Measurements from ENCODE around the gene PCTP.

The PCTP gene

DNA sequence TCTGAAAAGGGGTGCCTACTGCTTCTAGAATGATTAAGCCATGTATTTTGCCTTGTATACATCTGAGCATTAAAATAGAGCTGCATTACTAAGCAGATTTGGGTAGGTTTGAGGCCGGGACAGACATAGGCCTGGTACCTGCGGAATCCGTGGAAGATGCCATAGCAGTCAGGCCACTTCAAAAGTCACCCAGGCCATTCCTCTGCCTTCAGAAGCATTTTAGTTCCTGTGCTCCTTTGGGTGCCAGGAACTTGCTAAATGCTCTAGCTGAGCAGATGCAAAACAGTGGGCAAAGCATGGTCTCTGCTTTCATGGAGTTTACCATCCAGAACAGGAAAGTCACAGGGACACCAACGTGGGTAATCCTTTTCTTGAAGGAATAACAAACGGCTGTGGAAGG, 22.5 kb upstream of the PCTP start:
- DNase-seq = no peak

DNA sequence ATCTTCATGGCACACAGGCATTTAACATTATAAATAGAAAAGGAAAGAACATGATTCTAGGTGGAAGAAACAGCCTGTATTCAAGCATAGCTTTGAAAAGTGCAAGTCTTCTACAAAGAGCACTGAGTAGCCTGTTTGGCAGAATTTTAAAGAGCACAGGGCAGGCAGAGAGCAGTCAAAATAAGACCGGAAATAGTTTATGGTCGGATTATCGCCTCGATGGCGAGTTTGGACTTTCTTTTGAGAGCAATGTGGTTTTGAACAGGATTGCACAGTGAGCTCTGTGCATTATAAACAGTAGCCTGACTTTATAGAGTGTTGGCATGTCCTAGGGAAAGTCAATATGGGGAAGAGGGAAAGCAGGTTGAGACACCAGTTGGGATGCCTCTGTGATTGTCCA, 22.0 kb upstream of the PCTP start:
- no peak for DNase-seq

DNA sequence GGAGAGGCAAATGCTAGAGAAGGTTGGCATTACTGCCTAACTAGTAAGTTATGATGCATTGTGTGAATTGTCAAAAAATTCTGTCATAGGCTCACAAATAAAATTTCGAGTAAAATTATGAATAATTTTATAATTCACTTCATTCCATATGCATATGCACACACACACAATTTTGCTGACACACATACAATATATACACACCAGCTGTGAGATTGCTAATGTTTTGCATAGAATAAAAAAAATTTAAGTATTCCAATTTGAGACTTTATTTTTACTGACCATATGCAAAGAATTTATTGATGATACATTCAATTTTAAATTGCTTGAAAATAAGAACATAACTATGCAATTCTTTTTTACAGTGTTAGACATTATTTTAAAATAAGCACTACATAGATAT, 21.4 kb upstream of the PCTP start:
- no peak for DNase-seq

DNA sequence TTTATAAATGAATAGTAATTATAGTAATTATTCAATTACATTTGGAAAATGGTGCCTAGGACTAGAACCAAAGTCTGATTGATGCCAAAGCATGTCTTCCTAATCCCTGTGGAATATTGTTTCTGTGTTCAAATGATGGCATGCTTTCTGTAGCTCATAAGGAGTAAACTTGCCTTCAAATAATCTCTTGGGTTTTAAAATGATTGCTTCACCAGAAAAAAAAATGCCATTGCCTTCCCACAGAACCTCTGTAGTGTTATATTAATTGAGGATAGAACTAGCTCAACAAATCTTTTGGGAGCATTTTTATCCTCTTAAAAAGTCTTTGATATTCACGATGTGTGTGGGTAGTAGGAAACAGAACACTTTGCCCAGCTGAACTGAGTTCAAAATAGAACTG, 20.5 kb upstream of the PCTP start:
- DNase-seq = no peak

GRCh38 chr17:55730808-55731207, 20.0 kb upstream of the PCTP start:
- no peak for DNase-seq

GRCh38 chr17:55731586-55732250, 19.1 kb upstream of the PCTP start:
- peak in 1 of 2 donors; percentile 14 for DNase-seq

DNA sequence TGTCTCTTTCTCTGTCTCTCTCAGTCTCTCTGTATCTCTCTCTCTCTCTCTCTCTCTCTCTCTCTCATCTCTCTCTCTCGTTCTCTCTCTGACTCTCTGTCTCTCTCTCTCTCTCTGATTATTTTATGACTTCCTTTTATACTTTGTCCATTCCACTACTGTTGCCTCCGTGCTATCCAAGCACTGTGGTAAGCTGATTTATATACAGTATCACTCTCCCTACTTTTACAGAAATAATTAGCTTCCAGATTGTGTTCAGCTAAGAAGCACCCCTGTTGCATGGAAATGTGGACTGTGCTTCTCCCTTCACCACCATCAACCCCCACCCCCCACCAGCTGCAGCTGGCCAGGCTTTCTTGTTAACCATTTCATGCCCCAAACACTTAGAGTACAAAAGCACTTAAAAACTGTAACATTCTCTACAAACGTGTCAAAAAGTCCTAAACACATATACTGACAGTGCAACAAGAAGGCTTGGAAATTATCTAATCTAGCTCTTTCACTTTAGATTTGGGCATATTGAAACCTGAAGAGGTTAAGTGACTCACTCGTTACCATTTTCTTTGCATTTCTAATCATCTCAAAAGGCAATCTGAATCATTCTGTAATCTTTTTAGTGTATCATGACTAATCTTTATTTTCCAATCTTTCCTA, 16.6 kb upstream of the PCTP start:
- no peak for DNase-seq

DNA sequence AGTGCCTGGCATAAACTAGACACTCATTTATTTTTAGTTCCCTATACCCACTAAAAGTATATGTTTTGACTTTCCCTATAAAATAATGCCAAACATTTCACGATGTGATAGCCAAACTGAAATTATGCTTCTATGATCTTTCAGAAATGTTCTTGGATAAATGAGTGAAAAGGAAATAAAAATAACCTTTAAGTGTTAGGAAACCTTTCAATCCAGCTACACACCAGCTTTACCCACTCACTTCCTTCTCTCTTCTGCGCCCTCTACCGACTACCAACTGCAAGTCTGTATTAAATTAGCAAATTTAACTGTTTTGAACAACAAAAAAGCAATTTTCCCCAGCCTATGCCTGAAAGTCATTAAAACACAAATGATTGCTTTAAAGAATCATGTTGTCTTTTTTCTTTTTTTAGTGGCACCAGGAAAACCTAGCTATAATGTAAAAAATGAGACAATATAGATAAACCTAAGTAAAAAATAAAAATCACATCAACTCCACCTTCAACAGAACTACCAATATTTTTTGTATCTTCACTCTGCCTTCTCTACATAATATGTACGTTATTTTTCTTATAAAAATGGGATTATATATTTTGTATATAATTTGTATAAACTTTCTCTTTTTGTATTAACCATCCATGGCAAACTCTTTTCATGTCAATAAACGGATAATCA, 15.0 kb upstream of the PCTP start:
- peak; percentile 38 to 74 for DNase-seq

- no peak for DNase-seq
Measured at GRCh38 chr17:55737976-55738501, 12.8 kb upstream of the PCTP start.

GRCh38 chr17:55740511-55741355, 10.1 kb upstream of the PCTP start:
- no peak for DNase-seq

DNA sequence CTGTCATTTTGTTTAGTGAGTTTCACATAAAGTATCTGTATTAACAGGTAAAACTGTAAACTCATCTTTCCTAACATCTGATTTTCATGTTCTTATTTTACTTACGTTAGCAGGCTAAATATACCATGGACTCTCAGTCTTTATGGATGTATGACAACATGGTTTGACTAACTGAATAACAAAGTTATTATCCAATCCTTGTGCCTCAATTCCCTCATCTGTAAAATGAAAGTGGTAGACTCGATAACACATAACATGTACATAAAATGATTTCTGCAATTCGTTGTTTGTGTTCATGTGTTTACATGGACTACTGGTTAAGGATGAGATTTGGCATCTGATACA, 9.5 kb upstream of the PCTP start:
- DNase-seq = no peak

- no peak for DNase-seq
Measured at GRCh38 chr17:55742272-55743102, 8.4 kb upstream of the PCTP start.

DNA sequence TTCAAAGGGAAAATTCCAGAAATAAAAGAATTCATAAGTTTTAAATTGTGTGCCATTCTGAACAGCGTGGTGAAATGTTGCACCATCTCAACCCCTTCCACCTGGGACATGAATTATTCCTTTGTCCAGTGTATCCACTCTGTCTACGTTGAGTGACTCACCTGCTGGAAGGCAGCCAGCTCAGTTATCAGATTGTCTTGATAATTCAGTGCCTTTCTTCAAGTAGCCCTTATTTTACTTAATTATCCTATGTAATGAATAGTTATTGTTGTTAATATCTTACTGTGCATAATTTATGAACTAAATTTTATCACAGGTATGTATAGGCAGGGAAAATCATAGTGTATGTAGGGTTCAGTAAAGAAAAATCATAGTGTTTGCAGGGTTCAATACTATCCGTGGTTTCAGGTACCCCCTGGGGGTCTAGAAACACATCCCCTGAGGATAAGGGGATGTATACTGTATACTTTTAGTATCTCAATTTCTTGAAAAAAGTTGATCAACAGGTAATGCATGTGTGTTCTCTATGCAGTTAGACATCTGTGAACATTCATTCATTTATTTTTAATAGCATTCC, 7.7 kb upstream of the PCTP start:
- no peak for DNase-seq

DNA sequence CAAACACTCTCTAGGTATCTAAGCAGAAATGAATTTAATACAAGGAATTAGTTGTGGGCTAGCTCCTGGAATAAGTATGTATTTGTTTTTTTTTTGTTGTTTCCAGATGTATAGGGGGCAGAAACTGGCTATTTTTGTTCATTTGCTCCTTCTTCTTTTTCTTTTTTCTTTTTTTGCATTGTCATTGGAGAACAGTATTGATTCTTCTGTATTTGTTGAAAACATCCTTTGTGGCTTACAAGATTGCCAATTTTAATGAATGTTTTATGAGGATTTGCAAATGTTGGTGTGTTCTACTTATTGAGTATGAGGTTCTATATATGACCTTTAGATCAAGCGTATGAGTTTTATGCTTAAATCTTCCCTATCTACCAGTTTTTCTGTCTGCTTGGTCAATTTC, 5.6 kb upstream of the PCTP start:
- DNase-seq = no peak

DNA sequence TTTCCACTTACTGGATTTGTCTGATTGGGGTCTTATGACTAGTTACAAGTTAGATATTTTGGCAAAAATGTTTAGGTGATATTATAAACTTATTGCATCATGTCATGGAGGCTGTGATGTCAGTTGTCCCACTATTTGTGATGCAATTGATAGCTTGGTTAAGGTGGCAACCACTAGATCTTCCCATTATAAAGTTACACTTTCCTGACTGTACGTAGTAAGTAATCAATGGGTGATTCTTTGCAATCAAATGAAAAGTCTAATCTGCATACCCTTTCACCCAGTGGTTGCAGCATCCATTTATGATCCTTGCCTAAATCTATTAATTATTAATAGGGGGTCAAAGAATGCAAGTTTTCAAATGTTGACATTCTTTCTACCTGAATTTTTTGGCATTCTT, 4.4 kb upstream of the PCTP start:
- DNase-seq = no peak

DNA sequence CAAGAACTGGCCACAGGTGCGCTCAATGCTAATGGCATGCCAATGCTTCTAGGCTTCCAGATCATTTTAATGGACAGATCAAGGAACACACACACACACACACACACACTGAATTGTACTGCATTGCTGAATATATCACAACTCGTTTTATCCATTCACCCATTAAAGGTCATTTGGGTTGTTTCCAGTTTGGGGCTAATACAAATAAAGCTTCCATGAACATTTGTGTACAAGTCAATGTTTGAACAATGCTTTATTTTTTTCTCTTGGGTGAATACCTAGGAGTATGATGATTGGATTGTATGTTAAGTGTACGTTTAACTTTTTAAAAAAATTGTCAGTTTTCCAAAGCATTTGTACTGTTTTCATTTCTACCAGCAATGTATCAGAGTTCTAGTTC, 3.6 kb upstream of the PCTP start:
- DNase-seq = no peak

- peak; percentile 35 to 74 for DNase-seq
Measured at GRCh38 chr17:55748841-55749240, 2.0 kb upstream of the PCTP start.

GRCh38 chr17:55749985-55750384, 866 bp upstream of the PCTP start:
- no peak for DNase-seq

DNA sequence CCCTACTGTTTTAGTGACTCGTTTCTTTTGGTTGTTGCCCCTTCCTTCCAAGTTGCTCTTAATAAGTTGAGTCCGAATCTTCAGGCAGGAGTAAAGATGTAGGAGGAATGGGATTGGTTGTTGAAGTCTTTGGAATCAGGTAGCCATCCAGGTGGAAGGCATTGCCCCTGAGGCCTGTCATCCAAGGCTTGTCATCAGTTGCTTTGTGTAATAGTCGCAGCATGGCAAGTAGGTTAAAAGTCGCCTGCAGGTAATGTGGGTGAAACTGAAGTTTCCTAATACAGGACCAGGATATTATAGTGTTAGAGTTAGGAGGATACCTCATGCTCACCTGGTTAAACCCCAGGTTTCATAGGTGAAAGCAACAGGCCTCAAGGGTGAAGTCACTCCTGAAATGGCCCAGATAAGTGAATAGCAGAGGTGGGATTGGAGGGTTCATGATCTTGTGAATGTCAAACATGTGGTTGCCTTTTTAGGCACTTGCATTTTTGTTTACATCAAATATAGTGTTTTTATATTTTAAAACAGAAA, 934 bp downstream of the PCTP start:
- no peak for DNase-seq

DNA sequence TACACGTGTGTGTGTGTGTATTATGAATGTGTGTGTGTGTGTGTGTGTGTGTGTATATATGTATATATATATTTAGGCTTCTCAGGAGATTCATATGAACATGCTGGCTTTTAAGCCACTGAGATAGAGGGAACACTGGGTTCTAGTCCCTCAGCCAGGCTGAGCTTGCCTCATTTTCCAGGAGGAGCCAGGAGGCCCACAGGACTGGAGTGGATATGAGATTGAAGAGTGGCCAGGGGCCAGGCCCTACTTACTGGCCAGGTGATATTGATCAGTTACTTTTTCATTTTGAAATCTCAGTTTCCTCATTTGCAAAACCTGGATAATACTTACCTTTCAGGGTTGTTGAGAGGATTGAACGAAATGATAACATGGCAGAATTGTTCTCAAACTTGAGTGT, 5.8 kb downstream of the PCTP start:
- no peak for DNase-seq

DNA sequence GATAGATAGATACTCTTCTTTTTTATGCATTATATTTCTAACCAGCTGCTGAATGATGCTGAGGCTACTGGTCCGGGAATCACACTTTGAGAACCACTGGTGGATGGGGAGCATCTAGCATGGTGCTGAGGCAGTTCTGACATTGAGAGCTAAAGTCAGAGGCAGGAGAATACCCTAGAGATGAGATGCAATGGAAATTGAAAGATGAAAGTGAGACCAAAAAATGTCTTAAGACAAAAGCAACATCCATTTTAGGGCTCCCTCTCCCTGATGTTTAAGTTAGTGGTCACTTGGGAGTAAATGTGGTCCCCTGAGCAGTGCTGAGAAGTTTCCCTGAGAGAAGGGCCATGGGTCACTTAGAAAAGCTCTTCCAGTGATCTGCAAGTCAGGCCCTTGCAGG, 6.8 kb downstream of the PCTP start:
- no peak for DNase-seq

- no peak for DNase-seq
Measured at GRCh38 chr17:55758171-55758570, 7.3 kb downstream of the PCTP start.

Data from inflammatory macrophage treated with lipopolysaccharide for 1 hour (primary cell).